SK-N-SH treated with all-trans-retinoic acid at 6 μM for 48 hours (cell line): ENCODE results near the gene MS4A2.
"Not testable (repeated sequence)": the region's sequence is repeated elsewhere in the genome, so short reads cannot be mapped to it uniquely, and the experiment has no call there.

Source experiments
- ATAC-seq: fragments of 200-7000 bp; cut with Tn5 transposase; 3 replicates; pipeline ENCODE4 v1.9.1; 2020; ENCODE audit warnings: mild to moderate bottlenecking, moderate library complexity
- ARNTL ChIP-seq: fragments of 450-650 bp; formaldehyde crosslinking; IDR thresholded peaks from 2 replicates; pipeline ENCODE4 v1.5.0; 2020; ENCODE audit warnings: low read depth, mild to moderate bottlenecking, moderate library complexity, borderline replicate concordance
- BACH2 ChIP-seq: fragments of 250-450 bp; sonication (Bioruptor Pico); IDR thresholded peaks from 2 replicates; pipeline ENCODE4 v1.9.0; 2021; ENCODE audit warnings: mild to moderate bottlenecking, borderline replicate concordance
- CSDC2 ChIP-seq: fragments of 250-450 bp; sonication (Bioruptor Pico); IDR thresholded peaks from 2 replicates; pipeline ENCODE4 v1.5.0; 2020; ENCODE audit warnings: mild to moderate bottlenecking, moderate library complexity
- ESRRG ChIP-seq: fragments of 250-450 bp; sonication (Bioruptor Pico); IDR thresholded peaks from 2 replicates; pipeline ENCODE4 v1.6.1; 2021; ENCODE audit warnings: mild to moderate bottlenecking
- GLIS3 ChIP-seq: fragments of 250-450 bp; sonication (Bioruptor Pico); IDR thresholded peaks from 2 replicates; pipeline ENCODE4 v1.5.0; 2020; ENCODE audit warnings: mild to moderate bottlenecking, moderate library complexity
- ISL1 ChIP-seq: fragments of 250-450 bp; sonication (Bioruptor Pico); IDR thresholded peaks from 2 replicates; pipeline ENCODE4 v2.1.2; 2022; ENCODE audit warnings: mild to moderate bottlenecking, moderate library complexity
- OSR1 ChIP-seq: fragments of 250-450 bp; sonication (Bioruptor Pico); IDR thresholded peaks from 2 replicates; pipeline ENCODE4 v1.8.0; 2022; ENCODE audit warnings: moderate library complexity, mild to moderate bottlenecking, inconsistent platforms
- PPARA ChIP-seq: fragments of 250-450 bp; sonication (Bioruptor Pico); IDR thresholded peaks from 2 replicates; pipeline ENCODE4 v1.5.0; 2020; ENCODE audit warnings: mild to moderate bottlenecking, borderline replicate concordance
- RARB ChIP-seq: fragments of 250-450 bp; sonication (Bioruptor Pico); IDR thresholded peaks from 2 replicates; pipeline ENCODE4 v1.8.0; 2021; ENCODE audit warnings: mild to moderate bottlenecking, moderate library complexity
- SNAI2 ChIP-seq: fragments of 250-450 bp; sonication (Bioruptor Pico); IDR thresholded peaks from 2 replicates; pipeline ENCODE4 v1.5.0; 2020; ENCODE audit warnings: mild to moderate bottlenecking, moderate library complexity
- TCF4 ChIP-seq: fragments of 250-450 bp; sonication (Bioruptor Pico); IDR thresholded peaks from 2 replicates; pipeline ENCODE4 v1.8.0; 2021; ENCODE audit warnings: mild to moderate bottlenecking, moderate library complexity, borderline replicate concordance
- TOX ChIP-seq: fragments of 250-450 bp; sonication (Bioruptor Pico); IDR thresholded peaks from 2 replicates; pipeline ENCODE4 v1.8.0; 2021; ENCODE audit warnings: mild to moderate bottlenecking, moderate library complexity, borderline replicate concordance
- ZFP3 ChIP-seq: fragments of 250-450 bp; sonication (Bioruptor Pico); IDR thresholded peaks from 2 replicates; pipeline ENCODE4 v1.5.0; 2020; ENCODE audit warnings: mild to moderate bottlenecking, moderate library complexity
- ZNF565 ChIP-seq: fragments of 450-650 bp; formaldehyde crosslinking; conservative IDR thresholded peaks from 2 replicates; pipeline ENCODE4 v1.5.0; 2020; ENCODE audit warnings: low read depth, mild to moderate bottlenecking, moderate library complexity
- ZNF8 ChIP-seq: fragments of 450-650 bp; formaldehyde crosslinking; IDR thresholded peaks from 2 replicates; pipeline ENCODE4 v1.5.0; 2020; ENCODE audit warnings: mild to moderate bottlenecking, moderate library complexity
- TF ChIP-seq, protein P1 (sequence below): fragments of 250-450 bp; sonication (Bioruptor Pico); IDR thresholded peaks from 2 replicates; pipeline ENCODE4 v1.5.0; 2020; ENCODE audit warnings: mild to moderate bottlenecking, moderate library complexity
- TF ChIP-seq, protein P2 (sequence below): fragments of 250-450 bp; sonication (Bioruptor Pico); IDR thresholded peaks from 2 replicates; pipeline ENCODE4 v1.5.1; 2020; ENCODE audit warnings: low read depth, mild to moderate bottlenecking, moderate library complexity
- TF ChIP-seq, protein P3 (sequence below): fragments of 250-450 bp; sonication (Bioruptor Pico); IDR thresholded peaks from 2 replicates; pipeline ENCODE4 v1.5.1; 2021; ENCODE audit warnings: mild to moderate bottlenecking, moderate library complexity
- TF ChIP-seq, protein P4 (sequence below): fragments of 250-450 bp; sonication (Bioruptor Pico); IDR thresholded peaks from 2 replicates; pipeline ENCODE4 v1.8.0; 2021; ENCODE audit warnings: low read depth, mild to moderate bottlenecking, moderate library complexity, borderline replicate concordance

Gene MS4A2

DNA sequence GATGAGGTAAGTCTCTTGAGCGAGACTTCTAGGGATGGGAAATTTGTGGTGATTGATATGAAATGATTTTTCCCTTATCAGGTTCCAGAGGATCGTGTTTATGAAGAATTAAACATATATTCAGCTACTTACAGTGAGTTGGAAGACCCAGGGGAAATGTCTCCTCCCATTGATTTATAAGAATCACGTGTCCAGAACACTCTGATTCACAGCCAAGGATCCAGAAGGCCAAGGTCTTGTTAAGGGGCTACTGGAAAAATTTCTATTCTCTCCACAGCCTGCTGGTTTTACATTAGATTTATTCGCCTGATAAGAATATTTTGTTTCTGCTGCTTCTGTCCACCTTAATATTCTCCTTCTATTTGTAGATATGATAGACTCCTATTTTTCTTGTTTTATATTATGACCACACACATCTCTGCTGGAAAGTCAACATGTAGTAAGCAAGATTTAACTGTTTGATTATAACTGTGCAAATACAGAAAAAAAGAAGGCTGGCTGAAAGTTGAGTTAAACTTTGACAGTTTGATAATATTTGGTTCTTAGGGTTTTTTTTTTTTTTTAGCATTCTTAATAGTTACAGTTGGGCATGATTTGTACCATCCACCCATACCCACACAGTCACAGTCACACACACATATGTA, 7.1 kb downstream of the MS4A2 start:
- TF ChIP-seq CSDC2 (CRISPR knock-in tag) (no peak), ISL1 (no peak)
- ATAC-seq, result no peak

DNA sequence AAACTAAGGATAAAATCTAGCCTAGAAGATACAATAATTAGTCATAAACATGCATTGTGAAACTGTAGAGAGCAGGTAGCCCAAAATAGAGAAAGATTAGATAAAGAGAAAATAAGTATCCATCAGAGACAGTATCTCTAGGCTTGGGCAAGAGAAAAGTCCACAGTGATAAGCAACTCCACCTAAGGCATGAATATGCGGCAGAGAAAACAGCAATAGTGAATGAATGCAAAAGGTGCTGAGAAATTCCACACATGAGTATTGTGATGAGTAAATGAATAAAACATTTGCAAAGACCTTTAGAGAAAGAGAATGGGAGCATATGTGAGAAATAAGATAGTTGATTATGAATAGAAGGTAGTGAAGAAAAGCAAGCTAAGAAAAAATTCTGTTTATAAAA, 8.7 kb downstream of the MS4A2 start:
- TF ChIP-seq GLIS3 (CRISPR knock-in tag) (no peak), ZNF565 (CRISPR knock-in tag) (no peak), ISL1 (no peak), ZFP3 (CRISPR knock-in tag) (no peak)
- TF ChIP-seq, protein P1, sequence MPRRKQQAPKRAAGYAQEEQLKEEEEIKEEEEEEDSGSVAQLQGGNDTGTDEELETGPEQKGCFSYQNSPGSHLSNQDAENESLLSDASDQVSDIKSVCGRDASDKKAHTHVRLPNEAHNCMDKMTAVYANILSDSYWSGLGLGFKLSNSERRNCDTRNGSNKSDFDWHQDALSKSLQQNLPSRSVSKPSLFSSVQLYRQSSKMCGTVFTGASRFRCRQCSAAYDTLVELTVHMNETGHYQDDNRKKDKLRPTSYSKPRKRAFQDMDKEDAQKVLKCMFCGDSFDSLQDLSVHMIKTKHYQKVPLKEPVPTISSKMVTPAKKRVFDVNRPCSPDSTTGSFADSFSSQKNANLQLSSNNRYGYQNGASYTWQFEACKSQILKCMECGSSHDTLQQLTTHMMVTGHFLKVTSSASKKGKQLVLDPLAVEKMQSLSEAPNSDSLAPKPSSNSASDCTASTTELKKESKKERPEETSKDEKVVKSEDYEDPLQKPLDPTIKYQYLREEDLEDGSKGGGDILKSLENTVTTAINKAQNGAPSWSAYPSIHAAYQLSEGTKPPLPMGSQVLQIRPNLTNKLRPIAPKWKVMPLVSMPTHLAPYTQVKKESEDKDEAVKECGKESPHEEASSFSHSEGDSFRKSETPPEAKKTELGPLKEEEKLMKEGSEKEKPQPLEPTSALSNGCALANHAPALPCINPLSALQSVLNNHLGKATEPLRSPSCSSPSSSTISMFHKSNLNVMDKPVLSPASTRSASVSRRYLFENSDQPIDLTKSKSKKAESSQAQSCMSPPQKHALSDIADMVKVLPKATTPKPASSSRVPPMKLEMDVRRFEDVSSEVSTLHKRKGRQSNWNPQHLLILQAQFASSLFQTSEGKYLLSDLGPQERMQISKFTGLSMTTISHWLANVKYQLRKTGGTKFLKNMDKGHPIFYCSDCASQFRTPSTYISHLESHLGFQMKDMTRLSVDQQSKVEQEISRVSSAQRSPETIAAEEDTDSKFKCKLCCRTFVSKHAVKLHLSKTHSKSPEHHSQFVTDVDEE (CRISPR knock-in tag), result no peak
- TF ChIP-seq, protein P2, sequence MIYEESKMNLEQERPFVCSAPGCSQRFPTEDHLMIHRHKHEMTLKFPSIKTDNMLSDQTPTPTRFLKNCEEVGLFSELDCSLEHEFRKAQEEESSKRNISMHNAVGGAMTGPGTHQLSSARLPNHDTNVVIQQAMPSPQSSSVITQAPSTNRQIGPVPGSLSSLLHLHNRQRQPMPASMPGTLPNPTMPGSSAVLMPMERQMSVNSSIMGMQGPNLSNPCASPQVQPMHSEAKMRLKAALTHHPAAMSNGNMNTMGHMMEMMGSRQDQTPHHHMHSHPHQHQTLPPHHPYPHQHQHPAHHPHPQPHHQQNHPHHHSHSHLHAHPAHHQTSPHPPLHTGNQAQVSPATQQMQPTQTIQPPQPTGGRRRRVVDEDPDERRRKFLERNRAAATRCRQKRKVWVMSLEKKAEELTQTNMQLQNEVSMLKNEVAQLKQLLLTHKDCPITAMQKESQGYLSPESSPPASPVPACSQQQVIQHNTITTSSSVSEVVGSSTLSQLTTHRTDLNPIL, result no peak
- TF ChIP-seq, all 23 proteins: peak for 0
- ATAC-seq, result no peak

DNA sequence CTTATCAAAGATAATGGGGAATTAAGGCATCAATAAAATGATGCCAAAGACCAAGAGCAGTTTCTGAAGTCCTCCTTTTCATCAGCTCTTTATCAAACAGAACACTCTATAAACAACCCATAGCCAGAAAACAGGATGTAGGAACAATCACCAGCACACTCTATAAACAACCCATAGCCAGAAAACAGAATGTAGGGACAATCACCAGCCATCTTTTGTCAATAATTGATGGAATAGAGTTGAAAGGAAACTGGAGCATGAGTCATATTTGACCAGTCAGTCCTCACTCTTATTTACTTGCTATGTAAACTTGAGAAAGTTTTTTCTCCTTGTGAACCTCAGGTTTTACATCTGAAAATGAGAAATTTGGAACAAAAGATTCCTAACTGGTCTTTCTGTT, 10.0 kb downstream of the MS4A2 start:
- no peak for ATAC-seq
- TF ChIP-seq ZNF8 (CRISPR knock-in tag), result no peak

DNA sequence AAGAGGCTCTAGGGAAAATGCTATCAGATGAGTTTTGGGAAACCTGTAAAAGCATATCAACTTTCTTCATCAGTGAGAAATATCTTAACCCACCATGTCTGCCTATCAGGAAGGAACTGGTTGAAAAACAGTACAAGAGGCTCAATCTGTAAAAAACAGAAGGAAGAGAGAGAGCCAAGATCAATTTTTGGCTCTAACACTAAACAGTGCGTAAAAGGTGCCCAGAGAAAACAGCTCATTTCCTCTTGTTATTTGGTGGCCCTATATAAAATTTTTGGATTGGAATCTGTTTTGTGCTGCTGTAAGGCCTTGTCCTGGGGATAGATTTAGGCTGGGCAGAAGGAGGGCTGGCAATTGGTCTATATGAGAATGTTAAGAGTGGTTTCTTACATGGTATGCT, 12.1 kb downstream of the MS4A2 start:
- no peak for ATAC-seq
- TF ChIP-seq SNAI2 (CRISPR knock-in tag) (no peak), BACH2 (no peak), TOX (no peak), RARB (CRISPR knock-in tag) (no peak), ZNF8 (CRISPR knock-in tag) (no peak), OSR1 (CRISPR knock-in tag) (no peak), ISL1 (no peak), ZNF565 (CRISPR knock-in tag) (no peak), CSDC2 (CRISPR knock-in tag) (no peak), PPARA (CRISPR knock-in tag) (no peak), GLIS3 (CRISPR knock-in tag) (no peak), ESRRG (no peak), TCF4 (CRISPR knock-in tag) (no peak), ARNTL (CRISPR knock-in tag) (no peak)
- TF ChIP-seq, protein P2, result no peak
- TF ChIP-seq, protein P1 (CRISPR knock-in tag), result no peak
- TF ChIP-seq, protein P3, sequence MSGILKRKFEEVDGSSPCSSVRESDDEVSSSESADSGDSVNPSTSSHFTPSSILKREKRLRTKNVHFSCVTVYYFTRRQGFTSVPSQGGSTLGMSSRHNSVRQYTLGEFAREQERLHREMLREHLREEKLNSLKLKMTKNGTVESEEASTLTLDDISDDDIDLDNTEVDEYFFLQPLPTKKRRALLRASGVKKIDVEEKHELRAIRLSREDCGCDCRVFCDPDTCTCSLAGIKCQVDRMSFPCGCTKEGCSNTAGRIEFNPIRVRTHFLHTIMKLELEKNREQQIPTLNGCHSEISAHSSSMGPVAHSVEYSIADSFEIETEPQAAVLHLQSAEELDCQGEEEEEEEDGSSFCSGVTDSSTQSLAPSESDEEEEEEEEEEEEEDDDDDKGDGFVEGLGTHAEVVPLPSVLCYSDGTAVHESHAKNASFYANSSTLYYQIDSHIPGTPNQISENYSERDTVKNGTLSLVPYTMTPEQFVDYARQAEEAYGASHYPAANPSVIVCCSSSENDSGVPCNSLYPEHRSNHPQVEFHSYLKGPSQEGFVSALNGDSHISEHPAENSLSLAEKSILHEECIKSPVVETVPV (CRISPR knock-in tag), result no peak
- TF ChIP-seq, protein P4, sequence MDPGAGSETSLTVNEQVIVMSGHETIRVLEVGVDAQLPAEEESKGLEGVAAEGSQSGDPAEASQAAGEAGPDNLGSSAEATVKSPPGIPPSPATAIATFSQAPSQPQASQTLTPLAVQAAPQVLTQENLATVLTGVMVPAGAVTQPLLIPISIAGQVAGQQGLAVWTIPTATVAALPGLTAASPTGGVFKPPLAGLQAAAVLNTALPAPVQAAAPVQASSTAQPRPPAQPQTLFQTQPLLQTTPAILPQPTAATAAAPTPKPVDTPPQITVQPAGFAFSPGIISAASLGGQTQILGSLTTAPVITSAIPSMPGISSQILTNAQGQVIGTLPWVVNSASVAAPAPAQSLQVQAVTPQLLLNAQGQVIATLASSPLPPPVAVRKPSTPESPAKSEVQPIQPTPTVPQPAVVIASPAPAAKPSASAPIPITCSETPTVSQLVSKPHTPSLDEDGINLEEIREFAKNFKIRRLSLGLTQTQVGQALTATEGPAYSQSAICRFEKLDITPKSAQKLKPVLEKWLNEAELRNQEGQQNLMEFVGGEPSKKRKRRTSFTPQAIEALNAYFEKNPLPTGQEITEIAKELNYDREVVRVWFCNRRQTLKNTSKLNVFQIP (CRISPR knock-in tag), result no peak

DNA sequence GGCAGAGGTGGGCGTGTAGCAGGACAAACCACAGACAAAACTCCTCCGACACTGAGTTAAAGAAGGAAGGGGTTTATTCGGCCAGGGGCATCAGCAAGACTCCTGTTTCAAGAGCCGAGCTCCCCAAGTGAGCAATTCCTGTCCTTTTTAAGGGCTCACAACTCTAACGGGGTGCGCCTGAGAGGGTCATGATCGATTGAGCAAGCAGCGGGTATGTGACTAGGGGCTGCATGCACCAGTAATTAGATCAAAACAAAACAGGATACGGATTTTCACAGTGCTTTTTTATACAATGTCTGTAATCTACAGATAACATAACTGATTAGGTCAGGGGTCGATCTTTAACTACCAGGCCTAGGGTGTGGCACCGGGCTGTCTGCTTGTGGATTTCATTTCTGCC, 12.9 kb downstream of the MS4A2 start:
- not testable (repeated sequence) for ATAC-seq

DNA sequence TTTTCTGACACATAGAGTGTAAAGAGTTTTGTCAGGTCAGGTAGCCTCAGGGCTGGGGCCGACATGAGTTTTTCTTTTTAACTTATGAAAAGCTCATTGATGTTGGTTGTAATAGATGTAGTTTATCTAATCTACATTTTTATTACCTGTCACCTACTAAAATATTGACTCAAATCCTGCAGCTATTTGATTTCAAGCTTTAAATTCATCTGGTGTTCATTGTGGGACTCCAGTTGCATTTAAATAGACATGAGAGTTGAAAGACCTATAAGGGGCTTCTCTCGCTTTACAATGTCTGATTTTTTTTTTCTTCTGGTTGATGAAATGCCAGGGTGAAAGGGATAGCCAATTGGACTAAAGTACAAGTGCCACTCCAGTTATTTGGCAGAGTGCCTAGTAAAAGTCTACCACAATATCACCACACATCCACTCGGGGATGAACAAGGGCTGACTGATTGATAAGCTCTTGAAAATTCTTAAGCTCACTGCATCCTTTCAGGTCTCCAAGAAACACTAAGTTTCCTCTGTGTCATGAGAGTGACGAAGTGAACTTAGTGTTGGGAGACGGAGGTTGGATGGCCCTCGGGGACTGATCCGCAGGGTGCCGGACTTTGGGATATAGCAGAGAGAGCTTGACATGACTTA, 16.1 kb downstream of the MS4A2 start:
- not testable (repeated sequence) for ATAC-seq

DNA sequence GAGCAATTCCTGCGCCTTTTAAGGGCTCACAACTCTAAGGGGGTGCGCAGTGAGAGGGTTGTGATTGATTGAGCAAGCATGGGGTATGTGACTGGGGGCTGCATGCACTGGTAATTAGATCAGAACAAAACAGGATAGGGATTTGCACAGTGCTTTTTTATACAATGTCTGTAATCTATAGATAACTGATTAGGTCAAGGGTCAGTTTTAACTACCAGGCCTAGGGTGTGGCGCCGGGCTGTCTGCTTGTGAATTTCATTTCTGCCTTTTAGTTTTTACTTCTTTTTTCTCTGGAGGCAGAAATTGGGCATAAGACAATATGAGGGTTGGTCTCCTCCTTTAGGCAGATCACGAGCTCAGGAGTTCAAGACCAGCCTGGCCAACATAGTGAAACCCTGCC, 20.2 kb downstream of the MS4A2 start:
- not testable (repeated sequence) for ATAC-seq
